Mammary epithelial cell (primary cell): ENCODE data around the gene MAP2K3.

ENCODE experiments used
- EZH2 ChIP-seq: IDR thresholded peaks from 2 replicates; pipeline ENCODE4 v1.6.1; 2012; ENCODE audit warnings: low read length, inconsistent platforms, borderline replicate concordance
- TF ChIP-seq, protein P1 (sequence below), 2 donors: IDR thresholded peaks in 1 of 2; conservative IDR thresholded peaks in 1 of 2; 2 replicates each; pipeline ENCODE4 v1.5.1; 2011 to 2012; ENCODE audit warnings: inconsistent platforms in 2 of 2, low read length in 2 of 2, mild to moderate bottlenecking in 2 of 2, control low read depth in 1 of 2, low read depth in 1 of 2; ENCODE audit not compliant: insufficient read depth in 1 of 2; ENCODE audit errors: extremely low read depth in 1 of 2

DNA sequence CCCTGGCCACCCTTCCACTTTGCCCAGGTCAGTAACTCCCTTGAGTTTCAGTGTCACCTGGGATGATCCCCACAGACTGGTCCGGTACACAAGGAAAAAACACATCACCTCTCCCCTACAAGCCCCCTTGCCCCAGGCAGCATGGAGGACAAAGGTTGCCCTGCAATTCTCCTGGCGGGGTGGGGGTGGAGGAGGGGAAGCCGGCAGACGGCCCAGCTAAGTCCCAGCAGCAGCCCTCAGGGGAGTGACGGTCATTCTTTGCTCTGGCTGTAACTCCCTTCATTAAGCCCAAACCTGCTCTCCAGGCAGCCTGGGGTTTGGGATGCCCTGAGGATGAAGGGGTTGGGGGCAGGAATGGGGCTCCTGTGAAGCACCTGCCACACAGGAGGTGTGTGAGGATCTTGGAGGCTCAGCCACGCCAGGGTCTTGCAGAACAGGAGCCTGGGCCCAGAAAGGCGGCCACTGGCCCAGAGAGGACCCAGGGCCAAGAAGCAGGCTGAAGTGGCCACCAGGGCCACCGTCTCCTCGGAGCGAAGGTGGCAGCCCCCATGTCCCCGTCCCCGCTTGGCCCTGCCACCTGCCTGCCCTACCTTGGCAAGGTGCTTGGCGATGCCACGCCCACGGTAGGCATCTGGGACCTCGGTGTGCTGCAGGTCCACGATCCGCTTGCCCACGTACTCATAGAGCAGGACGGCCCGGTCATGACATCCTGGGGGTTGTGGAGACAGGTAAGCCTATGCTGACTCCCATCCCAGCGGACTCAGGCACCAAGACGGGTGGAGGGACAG lies 40.8 kb upstream of the MAP2K3 start:
- TF ChIP-seq, protein P1, sequence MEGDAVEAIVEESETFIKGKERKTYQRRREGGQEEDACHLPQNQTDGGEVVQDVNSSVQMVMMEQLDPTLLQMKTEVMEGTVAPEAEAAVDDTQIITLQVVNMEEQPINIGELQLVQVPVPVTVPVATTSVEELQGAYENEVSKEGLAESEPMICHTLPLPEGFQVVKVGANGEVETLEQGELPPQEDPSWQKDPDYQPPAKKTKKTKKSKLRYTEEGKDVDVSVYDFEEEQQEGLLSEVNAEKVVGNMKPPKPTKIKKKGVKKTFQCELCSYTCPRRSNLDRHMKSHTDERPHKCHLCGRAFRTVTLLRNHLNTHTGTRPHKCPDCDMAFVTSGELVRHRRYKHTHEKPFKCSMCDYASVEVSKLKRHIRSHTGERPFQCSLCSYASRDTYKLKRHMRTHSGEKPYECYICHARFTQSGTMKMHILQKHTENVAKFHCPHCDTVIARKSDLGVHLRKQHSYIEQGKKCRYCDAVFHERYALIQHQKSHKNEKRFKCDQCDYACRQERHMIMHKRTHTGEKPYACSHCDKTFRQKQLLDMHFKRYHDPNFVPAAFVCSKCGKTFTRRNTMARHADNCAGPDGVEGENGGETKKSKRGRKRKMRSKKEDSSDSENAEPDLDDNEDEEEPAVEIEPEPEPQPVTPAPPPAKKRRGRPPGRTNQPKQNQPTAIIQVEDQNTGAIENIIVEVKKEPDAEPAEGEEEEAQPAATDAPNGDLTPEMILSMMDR (conservative IDR thresholded peaks at IDR 0.05 in 1 of 2, IDR thresholded peaks at IDR 0.05 in 1 of 2; ENCODE audit: extremely low read depth in 1 of 2, insufficient read depth in 1 of 2, low read depth in 1 of 2, low read length in 2 of 2), result no peak
- no peak for TF ChIP-seq EZH2
